IMR-90 (cell line): ENCODE measurements around the gene SLC24A3.

Source experiments
- BHLHE40 ChIP-seq: fragments of 150-350 bp; IDR thresholded peaks from 2 replicates; pipeline ENCODE4 v1.6.1; 2016; ENCODE audit warnings: mild to moderate bottlenecking, low read depth, low read length
- CEBPB ChIP-seq: IDR thresholded peaks from 2 replicates; pipeline ENCODE4 v1.6.1; 2012; ENCODE audit warnings: low read depth, low read length, improper control_type of control experiment
- CTCF ChIP-seq: conservative IDR thresholded peaks from 2 replicates; pipeline ENCODE4 v1.5.1; 2012; ENCODE audit warnings: mild to moderate bottlenecking, low read depth, low read length, improper control_type of control experiment
- ELK1 ChIP-seq: fragments of 150-350 bp; IDR thresholded peaks from 2 replicates; pipeline ENCODE4 v1.6.1; 2016; ENCODE audit warnings: low read depth, mild to moderate bottlenecking, low read length, moderate library complexity, borderline replicate concordance
- MAFK ChIP-seq: IDR thresholded peaks from 2 replicates; pipeline ENCODE4 v1.6.1; 2012; ENCODE audit warnings: low read depth, low read length, improper control_type of control experiment
- MAZ ChIP-seq: IDR thresholded peaks from 2 replicates; pipeline ENCODE4 v1.6.1; 2012; ENCODE audit warnings: low read depth, mild to moderate bottlenecking, low read length, improper control_type of control experiment, moderate library complexity, borderline replicate concordance
- POLR2A ChIP-seq: IDR thresholded peaks from 2 replicates; pipeline ENCODE4 v1.6.1; 2012; ENCODE audit warnings: mild to moderate bottlenecking, low read depth, low read length
- RAD21 ChIP-seq: IDR thresholded peaks from 2 replicates; pipeline ENCODE4 v1.6.1; 2012; ENCODE audit warnings: low read length, improper control_type of control experiment
- RFX5 ChIP-seq: IDR thresholded peaks from 2 replicates; pipeline ENCODE4 v1.8.0; 2012; ENCODE audit warnings: low read depth, mild to moderate bottlenecking, low read length, moderate library complexity
- SMC3 ChIP-seq: fragments of 150-350 bp; IDR thresholded peaks from 2 replicates; pipeline ENCODE4 v1.6.1; 2016; ENCODE audit warnings: low read depth, mild to moderate bottlenecking, antibody characterized with exemption, low read length, moderate library complexity
- USF2 ChIP-seq: fragments of 150-350 bp; IDR thresholded peaks from 2 replicates; pipeline ENCODE4 v1.6.1; 2017; ENCODE audit warnings: mild to moderate bottlenecking, antibody characterized with exemption, low read length, low read depth

- no peak for TF ChIP-seq POLR2A
- no peak for TF ChIP-seq CTCF
- no peak for TF ChIP-seq MAZ
- no peak for TF ChIP-seq ELK1
- no peak for TF ChIP-seq RAD21
- no peak for TF ChIP-seq MAFK
- no peak for TF ChIP-seq RFX5
- TF ChIP-seq USF2: no peak
- no peak for TF ChIP-seq BHLHE40
- TF ChIP-seq SMC3: no peak
- no peak for TF ChIP-seq CEBPB
These were observed 370.3 kb downstream of the SLC24A3 start for GRCh38 chr20:19582782-19583181.
